Ectodermal cell (in vitro differentiated cells): ENCODE results near the gene ZBTB7C.

Experiments
- H3K27ac ChIP-seq: 2 replicates; pipeline ENCODE4 v1.7.0; 2013; ENCODE audit warnings: mild to moderate bottlenecking, low read depth, low read length; ENCODE audit not compliant: insufficient read depth, poor library complexity, severe bottlenecking
- H3K27me3 ChIP-seq: 2 replicates; pipeline ENCODE4 v1.7.0; 2013; ENCODE audit warnings: mild to moderate bottlenecking, low read length; ENCODE audit not compliant: insufficient read depth, control insufficient read depth, poor library complexity, severe bottlenecking
- H3K36me3 ChIP-seq: one replicate; pipeline ENCODE4 v1.7.0; 2013; ENCODE audit warnings: low read length; ENCODE audit not compliant: control insufficient read depth, insufficient read depth
- H3K4me1 ChIP-seq: one replicate; pipeline ENCODE4 v1.7.0; 2013; ENCODE audit warnings: low read length; ENCODE audit not compliant: control insufficient read depth, insufficient read depth
- H3K4me3 ChIP-seq: 2 replicates; pipeline ENCODE4 v1.7.0; 2013; ENCODE audit warnings: low read depth, low read length, control low read depth; ENCODE audit not compliant: insufficient read depth
- H3K9me3 ChIP-seq: 2 replicates; pipeline ENCODE4 v1.7.0; 2013; ENCODE audit warnings: mild to moderate bottlenecking, low read length, moderate library complexity; ENCODE audit not compliant: control insufficient read depth
- WGBS, 2 experiments: methylation state at CpG; one replicate each; pipeline ENCODE4 v1.1.7; 2013; ENCODE audit warnings: missing lambda C conversion rate in 2 of 2; 5-methylcytosine and 5-hydroxymethylcytosine counted together

ZBTB7C gene

GRCh38 chr18:48090702-48091101 is 318.5 kb downstream of the ZBTB7C start:
- Histone ChIP-seq H3K27me3 (no peaks in the 10 kb centered on the region), H3K36me3 (no peaks in the 10 kb centered on the region), H3K9me3 (no peaks in the 10 kb centered on the region), H3K4me1 (no peaks in the 10 kb centered on the region), H3K4me3 (no peak overlapping the region), H3K27ac (no peak overlapping the region)
- 100% methylated on average over 1 of the region's 1 CpG; no CpG with 5 or more reads in 1 of the 2 experiments for WGBS, 2 experiments

GRCh38 chr18:48090021-48090420 is 319.2 kb downstream of the ZBTB7C start:
- no peaks in the 10 kb centered on the region for H3K9me3 ChIP-seq

GRCh38 chr18:48085781-48086487 is 323.2 kb downstream of the ZBTB7C start:
- Histone ChIP-seq H3K27me3 (no peaks in the 10 kb centered on the region), H3K4me1 (no peaks in the 10 kb centered on the region), H3K36me3 (no peaks in the 10 kb centered on the region), H3K9me3 (no peaks in the 10 kb centered on the region), H3K4me3 (no peak overlapping the region), H3K27ac (no peak overlapping the region)
- WGBS, 2 experiments = 94% methylated on average over 4 of the region's 4 CpGs

More at GRCh38 chr18:48090021-48090420, 319.2 kb downstream of the ZBTB7C start:
- WGBS, 2 experiments = 92% methylated on average over 9 of the region's 9 CpGs
- Histone ChIP-seq H3K4me3 (no peak overlapping the region), H3K27ac (no peak overlapping the region), H3K4me1 (no peaks in the 10 kb centered on the region), H3K36me3 (no peaks in the 10 kb centered on the region), H3K27me3 (no peaks in the 10 kb centered on the region)

- no peaks in the 10 kb centered on the region for H3K36me3 ChIP-seq
- no peaks in the 10 kb centered on the region for H3K27me3 ChIP-seq
- H3K9me3 ChIP-seq = no peaks in the 10 kb centered on the region
- 92 to 95% methylated on average over 6 of the region's 6 CpGs for WGBS, 2 experiments
- peaks cover 4% of the 10 kb centered on the region for H3K4me1 ChIP-seq
- H3K4me3 ChIP-seq = no peak overlapping the region
- no peak overlapping the region for H3K27ac ChIP-seq
Measured at GRCh38 chr18:48084858-48085257, 324.3 kb downstream of the ZBTB7C start.

- Histone ChIP-seq H3K27me3 (no peaks in the 10 kb centered on the region), H3K9me3 (no peaks in the 10 kb centered on the region), H3K27ac (no peak overlapping the region), H3K36me3 (no peaks in the 10 kb centered on the region), H3K4me1 (peaks cover 6% of the 10 kb centered on the region), H3K4me3 (no peak overlapping the region)
- WGBS, 2 experiments = 92 to 94% methylated on average over 13 of the region's 13 CpGs
Measured at GRCh38 chr18:48084041-48084757, 325.0 kb downstream of the ZBTB7C start.

- Histone ChIP-seq H3K4me3 (no peak overlapping the region), H3K27me3 (no peaks in the 10 kb centered on the region), H3K27ac (no peak overlapping the region), H3K36me3 (no peaks in the 10 kb centered on the region), H3K4me1 (peaks cover 6% of the 10 kb centered on the region), H3K9me3 (no peaks in the 10 kb centered on the region)
- WGBS, 2 experiments = 56 to 64% methylated on average over 4 of the region's 4 CpGs
Measured at GRCh38 chr18:48080546-48080945, 328.6 kb downstream of the ZBTB7C start.

- no peak overlapping the region for H3K4me3 ChIP-seq
- no peaks in the 10 kb centered on the region for H3K9me3 ChIP-seq
- 57 to 70% methylated on average over 5 of the region's 5 CpGs for WGBS, 2 experiments
- H3K27me3 ChIP-seq = no peaks in the 10 kb centered on the region
- no peak overlapping the region for H3K27ac ChIP-seq
- H3K4me1 ChIP-seq = peaks cover 10% of the 10 kb centered on the region
- H3K36me3 ChIP-seq = no peaks in the 10 kb centered on the region
Measured at GRCh38 chr18:48079885-48080284, 329.3 kb downstream of the ZBTB7C start.

- Histone ChIP-seq H3K27me3 (no peaks in the 10 kb centered on the region), H3K9me3 (no peaks in the 10 kb centered on the region), H3K4me3 (no peak overlapping the region), H3K4me1 (peaks cover 10% of the 10 kb centered on the region), H3K27ac (no peak overlapping the region), H3K36me3 (no peaks in the 10 kb centered on the region)
- WGBS, 2 experiments = 93 to 96% methylated on average over 4 of the region's 4 CpGs
Measured at GRCh38 chr18:48078448-48078847, 330.7 kb downstream of the ZBTB7C start.

- peaks cover 10% of the 10 kb centered on the region for H3K4me1 ChIP-seq
- no peaks in the 10 kb centered on the region for H3K27me3 ChIP-seq
- H3K27ac ChIP-seq = no peak overlapping the region
- H3K9me3 ChIP-seq = no peaks in the 10 kb centered on the region
- no peaks in the 10 kb centered on the region for H3K36me3 ChIP-seq
- 89 to 90% methylated on average over 8 of the region's 8 CpGs for WGBS, 2 experiments
- no peak overlapping the region for H3K4me3 ChIP-seq
Measured at GRCh38 chr18:48077291-48077690, 331.9 kb downstream of the ZBTB7C start.

- Histone ChIP-seq H3K27ac (no peak overlapping the region), H3K36me3 (no peaks in the 10 kb centered on the region), H3K27me3 (no peaks in the 10 kb centered on the region), H3K4me3 (no peak overlapping the region), H3K4me1 (peaks cover 10% of the 10 kb centered on the region), H3K9me3 (no peaks in the 10 kb centered on the region)
- WGBS, 2 experiments = 64 to 68% methylated on average over 2 of the region's 2 CpGs
Measured at GRCh38 chr18:48076461-48076860, 332.7 kb downstream of the ZBTB7C start.
